Measurements from ENCODE around the gene OVCH2.
"Not testable (repeated sequence)": the region's sequence is repeated elsewhere in the genome, so short reads cannot be mapped to it uniquely, and the experiment has no call there.

The OVCH2 gene, protein sequence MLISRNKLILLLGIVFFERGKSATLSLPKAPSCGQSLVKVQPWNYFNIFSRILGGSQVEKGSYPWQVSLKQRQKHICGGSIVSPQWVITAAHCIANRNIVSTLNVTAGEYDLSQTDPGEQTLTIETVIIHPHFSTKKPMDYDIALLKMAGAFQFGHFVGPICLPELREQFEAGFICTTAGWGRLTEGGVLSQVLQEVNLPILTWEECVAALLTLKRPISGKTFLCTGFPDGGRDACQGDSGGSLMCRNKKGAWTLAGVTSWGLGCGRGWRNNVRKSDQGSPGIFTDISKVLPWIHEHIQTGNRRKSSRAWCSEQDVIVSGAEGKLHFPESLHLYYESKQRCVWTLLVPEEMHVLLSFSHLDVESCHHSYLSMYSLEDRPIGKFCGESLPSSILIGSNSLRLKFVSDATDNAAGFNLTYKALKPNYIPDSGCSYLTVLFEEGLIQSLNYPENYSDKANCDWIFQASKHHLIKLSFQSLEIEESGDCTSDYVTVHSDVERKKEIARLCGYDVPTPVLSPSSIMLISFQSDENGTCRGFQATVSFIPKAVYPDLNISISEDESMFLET

GRCh38 chr11:7706377-7706776 is at the start of gene OVCH2:
Gene OVCH2 (minus strand): TSS chr11:7706477. CDS start chr11:7706394, 83 bp downstream.
- no peak within 1 kb of the TSS for H3K27ac ChIP-seq
- DNase-seq (ENCODE audit: low spot score) = no peak
- H3K4me3 ChIP-seq = no peak within 1 kb of the TSS
- no peak for TF ChIP-seq CTCF (IDR thresholded peaks at IDR 0.05)

- no peak for DNase-seq (ENCODE audit: low spot score)
These were observed 43.2 kb upstream of the OVCH2 start for GRCh38 chr11:7749456-7749855.

DNA sequence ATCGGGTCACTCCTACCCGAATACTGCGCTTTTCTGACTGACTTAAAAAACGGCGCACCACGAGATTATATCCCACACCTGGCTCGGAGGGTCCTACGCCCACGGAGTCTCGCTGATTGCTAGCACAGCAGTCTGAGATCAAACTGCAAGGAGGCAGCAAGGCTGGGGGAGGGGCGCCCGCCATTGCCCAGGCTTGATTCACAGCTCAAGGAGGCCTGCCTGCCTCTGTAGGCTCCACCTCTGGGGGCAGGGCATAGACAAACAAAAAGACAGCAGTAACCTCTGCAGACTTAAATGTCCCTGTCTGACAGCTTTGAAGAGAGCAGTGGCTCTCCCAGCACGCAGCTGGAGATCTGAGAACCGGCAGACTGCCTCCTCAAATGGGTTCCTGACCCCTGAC is 28.5 kb upstream of the OVCH2 start:
- DNase-seq (ENCODE audit: low spot score); H3K4me3 ChIP-seq; H3K27ac ChIP-seq: not testable (repeated sequence)

More at GRCh38 chr11:7749456-7749855, 43.2 kb upstream of the OVCH2 start:
- TF ChIP-seq CTCF (IDR thresholded peaks at IDR 0.05) = no peak
- H3K4me3 ChIP-seq = no peak overlapping the region
- no peak overlapping the region for H3K27ac ChIP-seq

DNA sequence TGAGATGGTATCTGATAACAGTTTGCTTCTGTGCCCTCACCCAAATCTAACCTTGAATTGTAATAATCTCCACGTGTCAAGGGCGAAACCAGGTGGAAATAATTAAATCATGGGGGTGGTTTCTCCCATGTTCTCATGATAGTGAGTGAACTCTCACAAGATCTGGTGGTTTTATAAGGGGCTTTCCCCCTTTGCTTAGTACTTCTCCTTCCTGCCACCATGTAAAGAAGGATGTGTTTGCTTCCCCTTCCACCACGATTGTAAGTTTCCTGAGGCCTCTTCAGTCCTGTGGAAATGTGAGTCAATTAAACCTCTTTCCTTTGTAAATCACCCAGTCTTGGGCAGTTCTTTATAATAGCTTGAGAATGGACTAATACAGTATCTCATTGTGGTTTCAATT is 8.5 kb upstream of the OVCH2 start:
- DNase-seq (ENCODE audit: low spot score) = no peak
- no peak for TF ChIP-seq CTCF (IDR thresholded peaks at IDR 0.05)
- H3K27ac ChIP-seq = no peak overlapping the region
- H3K4me3 ChIP-seq = no peak overlapping the region

DNA sequence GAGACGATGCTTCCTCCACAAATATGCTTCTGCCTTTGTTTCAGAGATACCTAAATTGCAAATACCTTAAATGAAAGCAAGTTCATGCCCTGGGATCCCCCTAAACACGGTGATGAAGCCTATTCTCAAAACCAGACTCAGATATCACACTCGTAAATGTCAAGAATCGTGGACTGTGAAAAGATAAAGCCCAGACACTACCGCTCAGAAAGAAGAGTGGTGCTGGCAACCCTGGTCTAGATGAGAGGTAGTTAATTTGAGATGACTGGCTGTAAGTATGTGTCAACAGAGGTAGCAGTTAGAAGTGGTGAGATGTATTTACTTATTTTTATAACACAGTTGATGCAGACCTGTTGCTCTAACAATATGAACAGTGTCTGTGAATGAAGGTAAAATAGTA is 2.5 kb downstream of the OVCH2 start:
- no peak for DNase-seq (ENCODE audit: low spot score)
- H3K4me3 ChIP-seq = no peak overlapping the region
- no peak overlapping the region for H3K27ac ChIP-seq
- no peak for TF ChIP-seq CTCF (IDR thresholded peaks at IDR 0.05)

DNA sequence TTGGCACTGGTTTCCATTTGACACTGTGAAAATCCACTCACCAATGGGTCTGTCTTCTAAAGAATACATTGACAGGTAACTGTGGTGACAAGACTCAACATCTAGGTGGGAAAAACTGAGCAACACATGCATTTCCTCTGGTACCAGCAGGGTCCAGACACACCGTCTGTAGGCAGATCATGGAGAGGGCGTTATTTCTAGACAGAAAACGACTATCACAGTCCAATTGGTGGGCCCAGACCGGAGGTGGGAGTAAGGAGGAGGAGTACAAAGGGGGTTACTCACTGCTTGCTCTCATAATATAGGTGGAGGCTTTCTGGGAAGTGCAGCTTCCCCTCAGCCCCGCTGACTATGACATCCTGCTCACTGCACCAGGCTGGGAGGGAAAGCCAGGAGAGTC is 9.9 kb downstream of the OVCH2 start:
- no peak for TF ChIP-seq CTCF (IDR thresholded peaks at IDR 0.05)
- H3K27ac ChIP-seq = no peak overlapping the region
- DNase-seq (ENCODE audit: low spot score) = no peak
- H3K4me3 ChIP-seq = no peak overlapping the region

DNA sequence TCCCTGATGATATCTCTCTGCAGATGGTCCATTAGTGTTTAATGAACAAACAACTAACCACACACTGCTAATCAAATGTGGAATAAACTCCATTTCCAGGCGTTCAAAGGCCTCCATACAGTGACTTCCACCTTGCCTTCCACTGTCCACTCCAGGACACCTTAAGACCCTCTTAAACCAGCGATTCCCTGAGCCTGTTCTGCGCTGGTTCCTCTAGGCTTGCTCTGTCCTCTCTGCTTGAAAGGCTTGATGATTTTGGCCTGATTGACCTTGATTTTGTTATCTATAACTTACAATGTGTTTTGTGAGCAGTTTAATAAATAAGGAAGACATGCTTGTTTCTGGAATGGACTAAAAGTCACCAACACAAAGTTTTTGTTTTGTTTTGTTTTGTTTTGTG is 12.0 kb downstream of the OVCH2 start:
- H3K27ac ChIP-seq = no peak overlapping the region
- no peak for TF ChIP-seq CTCF (IDR thresholded peaks at IDR 0.05)
- peak overlapping the region; percentile 46 for H3K4me3 ChIP-seq
- no peak for DNase-seq (ENCODE audit: low spot score)
